ENCODE measurements around the gene ZBTB8OS.
"Not testable (repeated sequence)": the region's sequence is repeated elsewhere in the genome, so short reads cannot be mapped to it uniquely, and the experiment has no call there.

ZBTB8OS gene

DNA sequence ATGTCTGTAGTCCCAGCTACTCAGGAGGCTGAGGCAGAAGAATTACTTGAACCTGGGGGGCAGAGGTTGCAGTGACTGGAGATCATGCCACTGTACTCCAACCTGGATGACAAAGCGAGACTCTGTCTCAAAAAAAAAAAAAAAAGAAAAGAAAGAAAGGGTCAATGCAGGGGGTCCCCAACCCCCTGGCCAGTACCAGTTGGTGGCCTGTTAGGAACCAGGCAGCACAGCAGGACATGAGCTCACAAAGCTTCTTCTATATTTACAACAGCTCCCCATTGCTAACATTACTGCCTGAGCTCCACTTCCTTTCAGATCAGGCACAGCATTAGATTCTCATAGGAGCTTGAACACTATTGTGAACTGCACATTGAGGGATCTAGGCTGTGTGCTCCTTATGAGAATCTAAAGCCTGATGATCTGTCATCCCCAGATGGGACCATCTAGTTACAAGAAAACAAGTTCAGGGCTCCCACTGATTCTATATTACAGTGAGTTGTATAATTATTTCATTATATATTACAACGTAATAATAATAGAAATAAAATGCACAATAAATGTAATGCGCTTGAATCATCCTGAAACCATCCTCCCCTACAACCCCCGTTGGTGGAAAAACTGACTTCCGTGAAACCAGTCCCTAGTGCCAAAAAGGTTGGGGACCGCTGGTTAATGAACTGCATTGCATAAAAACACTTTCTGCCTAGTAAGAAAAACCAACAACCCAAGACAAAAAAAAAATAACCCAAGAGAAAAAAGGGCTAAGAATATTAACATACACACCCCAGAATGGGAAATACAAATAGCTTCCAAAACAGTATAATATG lies 2.8 kb downstream of the ZBTB8OS start:
- peak; percentile 13 to 24 for DNase-seq

DNA sequence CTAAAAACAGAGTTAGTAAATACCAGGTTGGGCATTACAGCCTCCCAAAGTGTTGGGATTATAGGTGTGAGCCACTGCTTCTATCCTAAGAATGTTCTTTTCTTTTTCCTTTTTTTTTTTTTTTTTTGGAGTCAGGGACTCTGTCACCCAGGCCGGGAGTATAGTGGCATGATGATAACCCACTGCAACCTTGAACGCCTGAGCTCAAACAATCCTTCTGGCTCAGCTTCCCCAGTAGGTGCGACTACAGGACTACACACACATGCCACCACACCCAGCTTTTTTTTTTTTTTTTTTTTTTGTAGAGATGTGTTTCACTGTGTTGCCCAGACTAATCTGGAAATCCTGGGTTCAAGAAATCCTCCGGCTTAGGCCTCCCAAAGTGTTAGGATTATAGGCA lies 5.9 kb downstream of the ZBTB8OS start:
- no peak for DNase-seq

- not testable (repeated sequence) for DNase-seq
These were observed 8.0 kb downstream of the ZBTB8OS start for GRCh38 chr1:32642292-32642827.

DNA sequence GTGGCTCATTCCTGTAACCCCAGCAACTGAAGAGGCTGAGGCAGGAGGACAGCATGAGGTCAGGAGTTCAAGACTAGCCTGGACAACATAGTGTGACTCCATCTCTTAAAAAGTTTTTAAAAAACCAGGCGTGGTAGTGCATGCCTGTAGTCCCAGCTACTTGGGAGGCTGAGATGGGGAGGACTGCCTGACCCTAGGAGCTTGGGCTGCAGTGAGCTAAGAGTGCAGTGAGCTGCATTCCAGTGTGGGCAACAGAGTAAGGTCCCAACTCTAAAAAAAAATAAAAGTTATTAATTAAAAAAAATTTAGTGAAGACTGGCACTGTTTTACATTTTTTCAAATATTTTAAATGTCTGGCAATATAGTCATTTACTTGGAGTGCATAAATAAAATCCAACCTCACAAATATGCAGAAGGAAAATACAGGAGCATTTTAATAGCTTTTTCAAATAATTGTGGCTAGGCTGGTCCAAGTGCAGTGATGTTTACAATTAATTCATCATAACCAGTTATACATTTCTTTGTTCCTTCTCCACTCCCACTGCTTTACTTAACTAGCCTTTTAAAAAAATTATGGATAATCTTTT lies 10.8 kb downstream of the ZBTB8OS start:
- no peak for DNase-seq

DNA sequence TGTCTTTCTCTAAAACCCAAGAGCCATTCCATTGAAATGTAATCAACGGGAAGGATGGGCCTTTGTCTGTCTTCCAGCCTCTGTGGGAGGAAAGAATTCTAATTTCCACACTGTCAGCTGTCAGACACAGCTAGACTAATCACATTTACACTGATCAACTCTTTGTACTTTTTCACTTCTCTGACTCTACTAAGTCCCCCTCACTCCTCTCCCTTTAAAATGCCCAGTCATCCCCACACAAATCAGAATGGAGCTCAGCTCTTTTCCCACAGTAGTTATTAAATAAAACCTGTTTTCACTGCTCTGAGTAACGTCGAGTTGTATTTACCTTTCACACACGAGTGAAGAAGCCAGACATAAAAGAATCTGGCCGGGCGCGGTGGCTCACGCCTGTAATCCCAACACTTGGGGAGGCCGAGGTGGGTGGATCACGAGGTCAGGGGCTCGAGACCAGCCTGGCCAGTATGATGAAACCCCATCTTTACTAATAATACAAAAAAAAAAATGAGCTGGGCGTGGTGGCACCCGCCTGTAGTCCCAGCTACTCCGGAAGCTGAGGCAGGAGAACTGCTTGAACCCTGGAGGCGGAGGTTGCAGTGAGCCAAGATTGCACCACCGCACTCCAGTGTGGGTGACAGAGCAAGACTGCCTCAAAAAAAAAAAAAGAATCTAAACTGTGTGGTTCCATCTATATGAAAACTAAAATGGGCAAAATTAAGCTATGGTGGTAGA lies 13.3 kb downstream of the ZBTB8OS start:
- DNase-seq, result no peak

DNA sequence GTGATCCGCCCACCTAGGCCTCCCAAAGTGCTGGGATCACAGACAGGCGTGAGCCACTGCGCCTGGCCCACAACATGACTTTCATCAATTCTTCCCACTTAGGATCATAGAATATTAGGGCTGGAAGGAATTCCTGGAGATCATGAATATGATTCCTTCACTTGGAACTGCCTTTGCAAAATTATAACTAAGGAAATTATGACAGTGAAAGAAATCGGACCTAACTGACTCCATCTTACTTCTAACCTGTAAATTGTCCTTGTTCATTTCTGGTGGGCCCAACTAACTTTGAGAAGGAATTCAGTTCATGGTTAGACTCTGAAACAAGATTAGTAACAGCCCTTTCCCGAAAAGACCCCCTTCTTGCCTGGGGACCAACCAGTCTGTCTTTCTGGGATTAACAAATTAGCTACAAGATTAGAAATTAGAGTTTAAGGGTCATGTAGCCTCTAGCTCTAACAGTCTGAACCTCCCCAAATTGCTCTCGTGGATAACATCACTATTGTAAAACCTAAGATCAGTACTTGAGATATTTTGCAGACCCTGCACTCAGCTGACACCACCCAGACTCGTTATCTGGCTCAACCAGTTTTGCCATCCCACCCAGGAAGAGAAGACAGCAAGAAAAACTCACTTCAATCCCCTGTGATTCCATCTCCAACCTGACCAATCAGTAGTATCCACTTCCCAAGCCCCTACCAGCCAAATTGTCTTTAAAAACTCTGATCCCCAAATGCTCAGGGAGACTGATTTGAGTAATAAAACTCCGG lies 14.7 kb downstream of the ZBTB8OS start:
- no peak for DNase-seq

- DNase-seq, result no peak
These were observed 17.5 kb downstream of the ZBTB8OS start for GRCh38 chr1:32632829-32633228.

DNA sequence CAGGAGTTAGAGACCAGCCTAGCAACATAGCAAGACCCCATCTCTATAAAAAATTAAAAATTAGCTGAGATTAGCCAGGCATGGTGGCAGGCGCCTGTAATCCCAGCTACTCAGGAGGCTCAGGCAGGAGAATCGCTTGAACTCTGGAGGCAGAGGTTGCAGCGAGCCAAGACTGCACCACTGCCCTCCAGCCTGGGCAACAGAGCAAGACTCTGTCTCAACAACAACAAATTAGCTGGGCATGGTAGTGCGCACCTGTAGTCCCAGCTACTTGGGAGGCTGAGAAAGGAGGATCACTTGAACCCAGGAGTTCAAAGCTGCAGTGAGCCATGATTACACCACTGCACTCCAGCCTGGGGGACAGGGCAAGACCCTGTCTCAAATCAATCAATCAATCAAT lies 20.2 kb downstream of the ZBTB8OS start:
- not testable (repeated sequence) for DNase-seq

DNA sequence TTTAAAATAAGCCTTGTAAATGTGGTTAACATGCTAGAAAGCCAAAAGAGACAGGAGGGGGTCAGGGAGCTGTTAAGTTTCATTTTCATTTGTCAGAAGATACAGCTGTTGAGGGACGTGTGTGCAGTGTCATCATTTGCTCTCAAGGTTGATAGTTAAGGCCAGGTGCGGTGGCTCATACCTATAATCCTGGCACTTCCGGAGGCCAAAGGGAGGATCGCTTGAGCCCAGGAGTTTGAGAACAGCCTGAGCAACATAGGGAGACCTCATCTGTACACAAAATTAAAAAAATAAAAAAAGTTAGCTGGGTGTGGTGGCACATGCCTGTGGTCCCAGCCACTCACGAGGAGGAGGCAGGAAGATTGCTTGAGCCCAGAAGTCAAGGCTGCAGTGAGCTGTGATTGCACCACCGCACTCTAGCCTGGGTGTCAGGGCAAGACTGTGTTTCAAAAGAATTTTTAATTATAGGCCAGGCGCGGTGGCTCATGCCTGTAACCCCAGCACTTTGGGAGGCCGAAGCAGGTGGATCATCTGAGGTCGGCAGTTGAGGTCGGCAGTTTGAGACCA lies 22.7 kb downstream of the ZBTB8OS start:
- no peak for DNase-seq

DNA sequence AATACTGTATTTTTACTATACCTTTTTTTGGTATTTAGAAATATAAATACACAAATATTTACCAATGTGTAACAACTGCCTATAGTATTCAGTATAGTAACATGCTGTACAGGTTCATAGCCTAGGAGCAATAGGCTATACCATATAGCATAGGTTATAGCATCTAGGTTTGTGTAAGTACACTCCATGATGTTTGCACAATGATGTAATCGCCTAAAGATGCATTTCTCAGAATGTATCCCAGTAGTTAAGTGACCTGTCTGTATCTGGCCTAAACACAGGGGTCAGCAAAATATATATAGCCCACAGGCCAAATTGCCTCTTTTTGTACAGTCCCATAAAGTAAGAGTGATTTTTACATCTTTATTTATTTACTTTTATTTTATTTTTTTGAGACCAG lies 24.2 kb downstream of the ZBTB8OS start:
- no peak for DNase-seq

DNA sequence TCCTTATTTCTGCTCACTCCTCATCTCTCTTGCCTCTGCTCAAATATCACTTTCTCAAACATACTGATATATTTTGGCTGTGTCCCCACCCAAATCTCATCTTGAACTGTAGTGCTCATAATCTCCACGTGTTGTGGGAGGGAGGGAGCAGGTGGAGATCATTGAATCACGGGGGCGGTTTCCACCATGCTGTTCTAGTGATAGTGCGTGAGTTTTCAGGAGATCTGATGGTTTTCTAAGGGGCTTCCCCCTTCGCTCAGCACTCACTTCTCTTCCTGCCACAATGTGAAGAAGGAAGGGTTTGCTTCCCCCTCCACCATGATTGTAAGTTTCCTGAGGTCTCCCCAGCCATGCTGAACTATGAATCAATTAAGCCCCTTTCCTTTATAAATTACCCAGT lies 26.6 kb downstream of the ZBTB8OS start:
- DNase-seq, result peak; percentile 20 to 61

DNA sequence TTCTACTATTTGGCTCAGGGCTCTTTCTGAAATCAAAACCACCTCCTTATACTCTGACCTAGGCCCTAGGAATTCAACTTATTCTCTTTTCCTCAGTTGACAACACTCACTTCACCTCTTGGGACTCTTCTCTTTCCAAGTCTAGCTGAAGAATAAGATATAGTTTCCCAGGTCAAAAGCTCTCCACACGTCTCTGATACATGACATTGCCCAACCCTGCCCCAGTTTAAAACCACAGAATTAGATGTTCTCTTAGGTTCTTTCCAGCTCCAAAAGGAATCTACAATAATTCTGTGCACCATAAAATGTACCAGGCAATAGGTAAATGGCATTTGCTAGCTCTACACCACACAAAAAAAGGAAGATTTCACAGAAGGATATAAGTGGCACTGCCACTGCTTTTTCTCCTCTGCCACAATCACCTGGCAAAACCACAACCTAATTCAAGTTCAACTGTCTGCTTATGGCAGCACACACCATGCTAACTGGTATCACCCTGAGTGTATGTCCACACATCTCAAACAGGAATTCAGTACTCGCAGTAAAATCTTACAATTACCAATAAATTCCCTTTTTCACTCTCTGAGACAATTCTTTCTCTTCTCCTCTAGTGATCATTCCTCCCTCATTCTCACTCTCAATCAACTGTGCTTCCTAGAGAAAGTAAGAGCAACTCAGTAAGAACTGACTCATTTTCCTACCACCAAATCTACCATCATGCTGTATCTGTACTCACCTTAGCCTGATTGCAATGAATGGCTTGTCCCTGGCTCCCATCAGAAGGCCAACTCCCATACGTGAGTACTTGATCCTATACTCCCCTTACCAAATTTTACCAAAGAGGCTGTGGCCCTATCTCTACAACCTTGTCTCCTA lies 27.3 kb downstream of the ZBTB8OS start:
- no peak for DNase-seq

- no peak for DNase-seq
These were observed 28.1 kb downstream of the ZBTB8OS start for GRCh38 chr1:32622205-32622604.

DNA sequence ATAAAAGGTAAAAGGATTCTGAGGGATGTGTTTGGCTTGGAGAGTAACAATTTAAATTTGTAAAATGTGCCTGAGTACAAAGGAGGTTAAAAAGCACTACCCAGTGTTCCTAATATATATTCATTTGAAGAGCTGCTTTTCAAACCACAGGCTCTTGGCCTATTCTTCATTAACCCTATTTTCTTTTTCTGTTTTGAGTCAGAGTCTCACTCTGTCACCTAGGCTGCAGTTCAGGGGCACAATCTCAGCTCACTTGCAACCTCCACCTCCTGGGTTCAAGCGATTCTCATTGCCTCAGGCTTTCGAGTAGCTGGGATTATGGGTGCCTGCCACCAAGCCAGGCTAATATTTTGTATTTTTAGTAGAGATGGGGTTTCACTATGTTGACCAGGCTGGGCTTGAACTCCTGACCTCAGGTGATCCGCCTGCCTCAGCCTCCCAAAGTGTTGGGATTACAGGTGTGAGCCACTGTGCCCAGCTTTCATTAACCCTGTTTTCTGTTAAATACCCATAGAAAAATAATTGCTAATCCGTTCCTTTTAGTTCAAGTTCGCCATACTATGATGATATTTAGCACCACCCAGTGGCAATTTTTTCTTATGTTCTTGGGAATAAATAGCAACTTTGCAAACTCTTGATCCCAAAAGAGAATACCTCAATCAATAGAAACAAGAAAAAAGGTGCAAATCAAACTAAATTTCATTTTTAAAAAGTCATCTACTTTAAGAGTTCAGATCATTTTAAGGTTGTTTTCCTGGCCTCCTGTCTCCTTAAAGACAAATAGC lies 30.5 kb downstream of the ZBTB8OS start:
- DNase-seq, result no peak

GRCh38 chr1:32618673-32619221 lies 31.6 kb downstream of the ZBTB8OS start:
- no peak for DNase-seq

- DNase-seq, result no peak
These were observed 36.9 kb downstream of the ZBTB8OS start for GRCh38 chr1:32613472-32613871.

GRCh38 chr1:32612189-32612881 lies 38.0 kb downstream of the ZBTB8OS start:
- peak; percentile 19 to 32 for DNase-seq

- no peak for DNase-seq
These were observed 38.5 kb downstream of the ZBTB8OS start for GRCh38 chr1:32611859-32612188.

DNA sequence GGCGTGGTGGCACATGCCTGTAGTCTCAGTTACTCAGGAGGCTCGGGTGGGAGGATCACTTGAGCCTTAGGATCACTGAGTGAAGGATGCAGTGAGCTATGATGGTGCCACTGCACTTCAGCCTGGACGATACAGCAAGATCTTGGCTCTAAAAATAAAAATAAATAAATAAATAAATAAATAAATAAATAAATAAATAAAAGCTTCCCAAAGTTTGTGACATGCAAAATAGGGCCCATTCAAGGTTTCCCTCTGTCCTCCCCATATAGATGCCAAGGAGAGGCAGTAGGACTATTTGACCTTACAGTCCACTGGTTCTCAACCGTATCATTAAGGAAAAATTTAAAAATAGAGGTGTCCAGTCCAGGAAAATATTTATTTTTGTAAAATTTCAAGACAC lies 41.2 kb downstream of the ZBTB8OS start:
- no peak for DNase-seq
